K562 (cell line): ENCODE results near the gene NET1. TPM values are rescaled to one million over a fixed set of nuclear protein-coding genes. Genes with fewer than 3 reads are reported as not detected.

Experiments
- ARID1B ChIP-seq: fragments of 450-650 bp; IDR thresholded peaks from 2 replicates; pipeline ENCODE4 v1.6.1; 2016; ENCODE audit warnings: antibody characterized with exemption, mild to moderate bottlenecking, inconsistent platforms
- EP300 ChIP-seq: IDR thresholded peaks from 2 replicates; pipeline ENCODE4 v1.6.1; 2012; ENCODE audit warnings: low read length, improper control_type of control experiment
- GABPA ChIP-seq: fragments of 200-800 bp; sonication (Bioruptor generic); conservative IDR thresholded peaks from 2 replicates; pipeline ENCODE4 v1.6.1; 2016; ENCODE audit warnings: low read depth, missing genetic modification characterization, missing compliant biosample characterization
- HDAC3 ChIP-seq: fragments of 450-650 bp; IDR thresholded peaks from 2 replicates; pipeline ENCODE4 v1.6.1; 2018; ENCODE audit warnings: borderline replicate concordance, mild to moderate bottlenecking, moderate library complexity; ENCODE audit not compliant: partially characterized antibody
- MIER1 ChIP-seq: fragments of 450-650 bp; IDR thresholded peaks from 2 replicates; pipeline ENCODE4 v1.6.1; 2016; ENCODE audit warnings: antibody characterized with exemption, mild to moderate bottlenecking, low read depth
- NR2C1 ChIP-seq, 2 experiments: fragments of 450-650 bp; IDR thresholded peaks; 2 replicates each; pipeline ENCODE4 v1.6.1; 2017; ENCODE audit warnings: mild to moderate bottlenecking in 2 of 2, antibody characterized with exemption in 1 of 2, inconsistent platforms in 1 of 2, missing compliant biosample characterization in 1 of 2, missing genetic modification characterization in 1 of 2
- RERE ChIP-seq: sonication (generic); formaldehyde crosslinking; IDR thresholded peaks from 2 replicates; pipeline ENCODE4 v1.8.0; 2023; ENCODE audit warnings: missing genetic modification reagents, mild to moderate bottlenecking, borderline replicate concordance
- SAP30 ChIP-seq: fragments of 200-600 bp; sonication (generic); IDR thresholded peaks from 2 replicates; pipeline ENCODE4 v1.6.1; 2012; ENCODE audit warnings: borderline replicate concordance, low read depth, mild to moderate bottlenecking, moderate library complexity, low read length, control low read depth, inconsistent platforms; ENCODE audit not compliant: insufficient read depth, poor library complexity, severe bottlenecking
- SMAD3 ChIP-seq: fragments of 450-650 bp; formaldehyde crosslinking; conservative IDR thresholded peaks from 2 replicates; pipeline ENCODE4 v1.4.0; 2020; ENCODE audit warnings: mild to moderate bottlenecking
- SMARCA4 ChIP-seq: fragments of 450-650 bp; IDR thresholded peaks from 2 replicates; pipeline ENCODE4 v1.6.1; 2016
- STAT5B ChIP-seq: fragments of 250-450 bp; sonication (Bioruptor Pico); IDR thresholded peaks from 2 replicates; pipeline ENCODE4 v1.8.0; 2021; ENCODE audit warnings: mild to moderate bottlenecking, inconsistent platforms
- SUPT5H ChIP-seq: fragments of 450-650 bp; IDR thresholded peaks from 2 replicates; pipeline ENCODE4 v1.6.1; 2016
- TAF1 ChIP-seq: IDR thresholded peaks from 2 replicates; pipeline ENCODE4 v1.6.1; 2011; ENCODE audit warnings: mild to moderate bottlenecking, low read length, moderate library complexity; ENCODE audit not compliant: insufficient read depth, control insufficient read depth, severe bottlenecking; ENCODE audit errors: extremely low read depth
- WHSC1 ChIP-seq: IDR thresholded peaks from one replicate; pipeline ENCODE4 v1.6.1; 2012; ENCODE audit warnings: low read length, control low read depth, inconsistent platforms
- ZFP36 ChIP-seq: fragments of 150-350 bp; IDR thresholded peaks from 2 replicates; pipeline ENCODE4 v1.6.1; 2018; ENCODE audit warnings: low read length, low read depth; ENCODE audit not compliant: partially characterized antibody
- polyA plus RNA-seq, 8 experiments: library from polyadenylated mRNA; depleted of rRNA in 4 of 8; stranded (reverse) in 5 of 8; unstranded in 3 of 8; fragments of >200 nt; fragmentation: Nextera tagmentation in 2 of 8; fragmentation: Illumina TruSeq in 1 of 8; extraction: Ambion mirVana in 2 of 8; extraction: Trizol in 1 of 8; gene quantifications; 2 replicates each; pipeline versions ENCODE4 v1.2.1 to v1.2.3, GENCODE V29; 2011 to 2014; ENCODE audit warnings: inconsistent platforms in 1 of 8, missing spikeins in 1 of 8
- total RNA-seq, 7 experiments: library from RNA; depleted of rRNA in 6 of 7; stranded (reverse); fragments of >200 nt in 6 of 7; fragmentation: Illumina TruSeq in 2 of 7; extraction: Trizol in 2 of 7; gene quantifications; 2 replicates each; pipeline versions ENCODE4 v1.2.1 to v1.2.3, GENCODE V29; 2011 to 2021; ENCODE audit warnings: low replicate concordance in 1 of 7
- TF ChIP-seq, protein P1 (sequence below): fragments of 450-650 bp; IDR thresholded peaks from 2 replicates; pipeline ENCODE4 v1.7.1; 2018; ENCODE audit warnings: mild to moderate bottlenecking, low read depth; ENCODE audit not compliant: partially characterized antibody
- TF ChIP-seq, protein P2 (sequence below), 2 experiments: fragments of 450-650 bp in 1 of 2; sonication (generic) in 1 of 2; formaldehyde crosslinking in 1 of 2; IDR thresholded peaks in 1 of 2; conservative IDR thresholded peaks in 1 of 2; 2 replicates each; pipeline versions ENCODE4 v1.6.1 to v1.8.1; 2016 to 2023; ENCODE audit warnings: mild to moderate bottlenecking in 2 of 2, moderate library complexity in 2 of 2, inconsistent platforms in 1 of 2, missing genetic modification reagents in 1 of 2

The NET1 gene
- total and polyA plus RNA-seq, 9 of the 15 experiments (the other 6 are each of a cell fraction or from before 2014, with no cell fraction given): 47.4 to 258 (median 106) TPM

DNA sequence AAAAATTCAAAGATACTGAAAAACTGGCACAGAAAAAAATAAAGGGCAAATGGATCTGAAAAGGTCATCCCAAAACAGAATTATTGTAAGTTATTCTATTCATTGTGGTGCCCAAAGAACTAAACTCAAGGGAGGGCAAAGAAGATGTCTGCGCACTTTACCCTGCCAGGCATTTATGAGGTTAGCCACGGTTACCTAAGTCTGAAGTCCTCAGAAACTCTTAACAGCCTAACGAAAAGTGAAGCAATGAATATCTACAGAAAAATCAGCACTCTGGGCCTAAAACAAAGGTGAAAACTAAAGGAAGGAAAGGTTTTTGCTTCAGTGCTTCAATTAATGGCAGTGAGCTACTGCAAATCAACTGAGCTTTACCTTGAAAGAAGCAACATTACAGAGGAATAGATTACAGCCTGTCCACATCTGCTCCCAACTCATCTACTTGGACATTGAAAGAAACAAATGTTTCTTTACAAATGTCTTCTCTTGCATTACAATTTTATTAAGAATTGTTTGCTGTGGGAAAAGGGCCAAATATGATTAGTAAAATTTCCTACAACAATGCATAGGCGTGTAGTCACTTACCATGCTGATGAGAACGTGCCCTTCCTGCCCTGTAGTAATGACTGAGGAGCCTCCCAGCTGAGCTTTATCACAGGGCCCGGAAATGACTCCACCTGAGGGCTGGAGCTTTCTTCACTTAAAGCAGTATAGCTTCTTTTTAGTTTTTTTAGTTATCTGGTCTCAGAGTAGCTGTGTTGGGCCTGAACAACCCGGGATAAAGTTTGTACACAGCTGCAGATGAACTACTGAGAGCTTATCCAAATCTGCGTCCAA is 7.9 kb upstream of the NET1 start, which contains the start of gene TUBAL3 (continued):
- TF ChIP-seq, protein P1, sequence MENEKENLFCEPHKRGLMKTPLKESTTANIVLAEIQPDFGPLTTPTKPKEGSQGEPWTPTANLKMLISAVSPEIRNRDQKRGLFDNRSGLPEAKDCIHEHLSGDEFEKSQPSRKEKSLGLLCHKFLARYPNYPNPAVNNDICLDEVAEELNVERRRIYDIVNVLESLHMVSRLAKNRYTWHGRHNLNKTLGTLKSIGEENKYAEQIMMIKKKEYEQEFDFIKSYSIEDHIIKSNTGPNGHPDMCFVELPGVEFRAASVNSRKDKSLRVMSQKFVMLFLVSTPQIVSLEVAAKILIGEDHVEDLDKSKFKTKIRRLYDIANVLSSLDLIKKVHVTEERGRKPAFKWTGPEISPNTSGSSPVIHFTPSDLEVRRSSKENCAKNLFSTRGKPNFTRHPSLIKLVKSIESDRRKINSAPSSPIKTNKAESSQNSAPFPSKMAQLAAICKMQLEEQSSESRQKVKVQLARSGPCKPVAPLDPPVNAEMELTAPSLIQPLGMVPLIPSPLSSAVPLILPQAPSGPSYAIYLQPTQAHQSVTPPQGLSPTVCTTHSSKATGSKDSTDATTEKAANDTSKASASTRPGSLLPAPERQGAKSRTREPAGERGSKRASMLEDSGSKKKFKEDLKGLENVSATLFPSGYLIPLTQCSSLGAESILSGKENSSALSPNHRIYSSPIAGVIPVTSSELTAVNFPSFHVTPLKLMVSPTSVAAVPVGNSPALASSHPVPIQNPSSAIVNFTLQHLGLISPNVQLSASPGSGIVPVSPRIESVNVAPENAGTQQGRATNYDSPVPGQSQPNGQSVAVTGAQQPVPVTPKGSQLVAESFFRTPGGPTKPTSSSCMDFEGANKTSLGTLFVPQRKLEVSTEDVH: peak; percentile 20
- peak; percentile 49; the same call in 1 of the 2 replicates for TF ChIP-seq ARID1B
- TF ChIP-seq, protein P2, sequence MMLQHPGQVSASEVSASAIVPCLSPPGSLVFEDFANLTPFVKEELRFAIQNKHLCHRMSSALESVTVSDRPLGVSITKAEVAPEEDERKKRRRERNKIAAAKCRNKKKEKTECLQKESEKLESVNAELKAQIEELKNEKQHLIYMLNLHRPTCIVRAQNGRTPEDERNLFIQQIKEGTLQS (IDR thresholded peaks at IDR 0.05): peak; percentile 51; the same call in 1 of the 2 replicates
- TF ChIP-seq, protein P2 (CRISPR knock-in tag; conservative IDR thresholded peaks at IDR 0.05): no peak
- peak; percentile 37 for TF ChIP-seq EP300
- TF ChIP-seq SMAD3 (CRISPR knock-in tag): no peak
- no peak for TF ChIP-seq RERE (CRISPR knock-in tag)
- peak; percentile 49 for TF ChIP-seq TAF1
- peak; percentile 19 for TF ChIP-seq ZFP36
- peak; percentile 41; the same call in 1 of the 2 replicates for TF ChIP-seq SMARCA4
- TF ChIP-seq SAP30: no peak
- TF ChIP-seq MIER1: no peak
- peak; percentile 57 for TF ChIP-seq GABPA (tag)
- peak; percentile 32; the same call in 1 of the 2 replicates for TF ChIP-seq SUPT5H
- TF ChIP-seq STAT5B (CRISPR knock-in tag): no peak
- TF ChIP-seq HDAC3: no peak
- no peak for TF ChIP-seq WHSC1
- no peak for TF ChIP-seq NR2C1 (IDR thresholded peaks at IDR 0.05)
- no peak for TF ChIP-seq NR2C1 (tag; IDR thresholded peaks at IDR 0.05)
